H1 (cell line): ENCODE results near the gene CD96. TPM values are rescaled to one million over a fixed set of nuclear protein-coding genes. Genes with fewer than 3 reads are reported as not detected.
"Not testable (repeated sequence)": the region's sequence is repeated elsewhere in the genome, so short reads cannot be mapped to it uniquely, and the experiment has no call there.

Experiments used
- CTCF ChIA-PET: fragments of 300-600 bp; sonication (Branson Sonifier 250); formaldehyde crosslinking; loops from one replicate; lab custom pipeline; 2021; ENCODE audit not compliant: partially characterized antibody; lab: Charles Lee
- POLR2A ChIA-PET: fragments of 300-600 bp; sonication (Branson Sonifier 250); formaldehyde crosslinking; loops from one replicate; lab custom pipeline; 2021; ENCODE audit warnings: inconsistent platforms; ENCODE audit not compliant: partially characterized antibody; lab: Charles Lee
- DNase-seq, 2 experiments: peaks; one replicate each; pipeline versions ENCODE4 v3.0.0 to v3.0.0-alpha.2; 2010 to 2022; ENCODE audit warnings: low spot score in 2 of 2, low read depth in 1 of 2, mixed read lengths in 1 of 2
- FAIRE-seq: peaks from 2 replicates; lab custom pipeline; 2011; peaks lifted over from hg19 to GRCh38; lab: Jason Lieb, UNC
- H2AFZ ChIP-seq: 2 replicates; pipeline ENCODE4 v1.8.1; 2012; ENCODE audit warnings: low read length, inconsistent platforms
- H2AK5ac ChIP-seq: 2 replicates; pipeline ENCODE4 v1.6.1; 2013; ENCODE audit warnings: low read depth, low read length
- H2BK120ac ChIP-seq: replicated peaks from 2 replicates; pipeline ENCODE3; 2013; ENCODE audit warnings: low read depth, low read length, inconsistent platforms
- H2BK12ac ChIP-seq: 2 replicates; pipeline ENCODE4 v1.6.1; 2013; ENCODE audit warnings: low read depth, low read length
- H2BK15ac ChIP-seq: 2 replicates; pipeline ENCODE4 v1.6.1; 2013; ENCODE audit warnings: low read length
- H2BK20ac ChIP-seq: 2 replicates; pipeline ENCODE4 v1.6.1; 2013; ENCODE audit warnings: low read length
- H2BK5ac ChIP-seq: 2 replicates; pipeline ENCODE4 v1.6.1; 2013; ENCODE audit warnings: low read depth, low read length
- H3K14ac ChIP-seq: 2 replicates; pipeline ENCODE4 v1.6.1; 2013; ENCODE audit warnings: inconsistent platforms; ENCODE audit not compliant: insufficient read length
- H3K18ac ChIP-seq: 2 replicates; pipeline ENCODE4 v1.6.1; 2013; ENCODE audit warnings: low read length; ENCODE audit errors: extremely low read depth
- H3K23ac ChIP-seq: 2 replicates; pipeline ENCODE4 v1.6.1; 2013; ENCODE audit warnings: inconsistent platforms; ENCODE audit not compliant: insufficient read length
- H3K23me2 ChIP-seq: 2 replicates; pipeline ENCODE4 v1.6.1; 2013; ENCODE audit warnings: low read depth, low read length
- H3K27ac ChIP-seq: 2 replicates; pipeline ENCODE4 v1.6.1; 2011; ENCODE audit warnings: low read depth, low read length, inconsistent platforms
- H3K27me3 ChIP-seq, 4 experiments: replicated peaks in 1 of 4; 1 replicate in 1 of 4; 2 replicates in 3 of 4; pipeline versions ENCODE4 v1.6.1 to v1.8.1; 2011 to 2013; ENCODE audit warnings: low read length in 3 of 4, mild to moderate bottlenecking in 3 of 4, inconsistent platforms in 2 of 4, mixed read lengths in 2 of 4, moderate library complexity in 1 of 4; ENCODE audit not compliant: control insufficient read depth in 3 of 4, insufficient read depth in 3 of 4; ENCODE audit errors: extremely low read depth in 1 of 4
- H3K36me3 ChIP-seq, 4 experiments: 2 replicates each; pipeline versions ENCODE4 v1.6.1 to v1.8.1; 2011 to 2013; ENCODE audit warnings: mild to moderate bottlenecking in 4 of 4, low read length in 3 of 4, moderate library complexity in 2 of 4, control low read depth in 1 of 4, inconsistent platforms in 1 of 4; ENCODE audit not compliant: insufficient read depth in 4 of 4, control insufficient read depth in 2 of 4
- H3K4ac ChIP-seq: replicated peaks from 2 replicates; pipeline ENCODE3; 2013; ENCODE audit warnings: low read length, low read depth, mixed read lengths, inconsistent platforms; ENCODE audit not compliant: insufficient read length
- H3K4me1 ChIP-seq, 4 experiments: replicated peaks in 1 of 4; 1 replicate in 1 of 4; 2 replicates in 3 of 4; pipeline versions ENCODE4 v1.6.1 to v1.8.1; 2011 to 2013; ENCODE audit warnings: low read length in 3 of 4, inconsistent platforms in 2 of 4, mixed read lengths in 1 of 4; ENCODE audit not compliant: insufficient read depth in 4 of 4, control insufficient read depth in 3 of 4
- H3K4me2 ChIP-seq, 2 experiments: 2 replicates each; pipeline versions ENCODE4 v1.6.1 to v1.8.1; 2011 to 2013; ENCODE audit warnings: low read depth in 2 of 2, low read length in 2 of 2, control low read depth in 1 of 2, inconsistent platforms in 1 of 2, mild to moderate bottlenecking in 1 of 2; ENCODE audit not compliant: insufficient read depth in 1 of 2
- H3K4me3 ChIP-seq, 4 experiments: fragments of 200-600, 300-600 bp in 1 of 4; sonication (generic), shearing (Covaris generic), sonication (Bioruptor Twin) in 1 of 4; 2 replicates each; pipeline versions ENCODE4 v1.5.1 to v1.8.1; 2011 to 2016; ENCODE audit warnings: low read length in 4 of 4, low read depth in 3 of 4, control low read depth in 2 of 4, inconsistent platforms in 2 of 4, mild to moderate bottlenecking in 2 of 4, mixed read lengths in 1 of 4, moderate library complexity in 1 of 4; ENCODE audit not compliant: insufficient read depth in 2 of 4; ENCODE audit errors: extremely low read depth in 1 of 4
- H3K56ac ChIP-seq: replicated peaks from 2 replicates; pipeline ENCODE3; 2013; ENCODE audit warnings: low read depth, mild to moderate bottlenecking, mixed read lengths, low read length, inconsistent platforms; ENCODE audit not compliant: insufficient read length
- H3K79me1 ChIP-seq: 2 replicates; pipeline ENCODE4 v1.6.1; 2013; ENCODE audit warnings: low read depth, low read length, control low read depth
- H3K79me2 ChIP-seq, 2 experiments: 2 replicates each; pipeline versions ENCODE4 v1.6.1 to v1.8.1; 2012 to 2013; ENCODE audit warnings: low read length in 2 of 2, mild to moderate bottlenecking in 2 of 2, inconsistent platforms in 1 of 2; ENCODE audit not compliant: insufficient read depth in 2 of 2, control insufficient read depth in 1 of 2
- H3K9ac ChIP-seq, 4 experiments: replicated peaks in 1 of 4; 1 replicate in 1 of 4; 2 replicates in 3 of 4; pipeline versions ENCODE4 v1.6.1 to v1.8.1; 2011 to 2013; ENCODE audit warnings: low read depth in 3 of 4, low read length in 3 of 4, control low read depth in 2 of 4, mild to moderate bottlenecking in 2 of 4, moderate library complexity in 2 of 4, inconsistent platforms in 1 of 4; ENCODE audit errors: extremely low read depth in 1 of 4
- H3K9me3 ChIP-seq, 2 experiments: 2 replicates each; pipeline versions ENCODE4 v1.6.1 to v1.8.1; 2012 to 2013; ENCODE audit warnings: mild to moderate bottlenecking in 2 of 2, moderate library complexity in 2 of 2, control low read depth in 1 of 2, inconsistent platforms in 1 of 2, low read depth in 1 of 2, low read length in 1 of 2, mixed read lengths in 1 of 2; ENCODE audit not compliant: insufficient read depth in 2 of 2
- H4K20me1 ChIP-seq, 2 experiments: replicated peaks in 1 of 2; 2 replicates each; pipeline versions ENCODE3 to v1.8.1; 2011 to 2013; ENCODE audit warnings: inconsistent platforms in 2 of 2, low read length in 2 of 2, mild to moderate bottlenecking in 1 of 2; ENCODE audit not compliant: insufficient read depth in 2 of 2, control insufficient read depth in 1 of 2
- H4K5ac ChIP-seq: 2 replicates; pipeline ENCODE4 v1.6.1; 2013; ENCODE audit warnings: low read length, low read depth, mixed read lengths, inconsistent platforms; ENCODE audit not compliant: insufficient read length
- H4K8ac ChIP-seq: 2 replicates; pipeline ENCODE4 v1.8.0; 2013; ENCODE audit warnings: mild to moderate bottlenecking, moderate library complexity, low read length, inconsistent platforms; ENCODE audit not compliant: insufficient read depth; ENCODE audit errors: extremely low read depth
- H4K91ac ChIP-seq: replicated peaks from 2 replicates; pipeline ENCODE3; 2013; ENCODE audit warnings: low read length, mixed read lengths, inconsistent platforms; ENCODE audit not compliant: insufficient read length
- WGBS, 2 experiments: shearing (Covaris generic) in 1 of 2; methylation state at CpG; one replicate each; pipeline versions ENCODE4 v1.1.6 to v1.1.7; 2013 to 2015; ENCODE audit warnings: low lambda C conversion rate in 2 of 2, mixed read lengths in 2 of 2, inconsistent platforms in 1 of 2, low coverage in 1 of 2, missing lambda C conversion rate in 1 of 2; ENCODE audit not compliant: insufficient replicate concordance in 2 of 2, insufficient coverage in 1 of 2, insufficient read length in 1 of 2; ENCODE audit errors: extremely low coverage in 1 of 2, missing lambda C conversion rate in 1 of 2; 5-methylcytosine and 5-hydroxymethylcytosine counted together
- polyA plus RNA-seq, 7 experiments: library from polyadenylated mRNA; depleted of rRNA in 3 of 7; stranded (reverse) in 5 of 7; unstranded in 2 of 7; fragments of >200 nt in 5 of 7; fragments of 200-250 nt in 2 of 7; gene quantifications; 1 replicate in 5 of 7; 2 replicates in 1 of 7; 4 replicates in 1 of 7; pipeline versions ENCODE4 v1.2.1 to v1.2.3, GENCODE V29; 2011 to 2013; ENCODE audit warnings: missing spikeins in 2 of 7, mixed read lengths in 2 of 7
- total RNA-seq: library from RNA; stranded (reverse); fragmentation: NEBNext Ultra II Directional; extraction: Animal tissue kit (Norgen Biotek cat#: 25700); gene quantifications from 2 replicates; pipeline ENCODE4 v1.2.1, GENCODE V29; 2021

CD96 gene
- total and polyA plus RNA-seq, 2 of the 8 experiments (the other 6 are each of a cell fraction or from before 2014, with no cell fraction given): not detected

GRCh38 chr3:111629018-111629417 is 87.0 kb downstream of the CD96 start:
- H4K20me1 ChIP-seq, H4K5ac ChIP-seq, H3K27me3 ChIP-seq, FAIRE-seq, H2BK20ac ChIP-seq, H2BK15ac ChIP-seq, H4K8ac ChIP-seq, H2AK5ac ChIP-seq, H2BK5ac ChIP-seq, DNase-seq, H3K56ac ChIP-seq, H3K4me3 ChIP-seq, H3K4me2 ChIP-seq, H3K4ac ChIP-seq, H3K79me2 ChIP-seq, H3K9ac ChIP-seq, H3K23me2 ChIP-seq, H2AFZ ChIP-seq, POLR2A ChIA-PET, H3K4me1 ChIP-seq, H4K91ac ChIP-seq, H3K36me3 ChIP-seq, H2BK120ac ChIP-seq, H3K9me3 ChIP-seq, H3K23ac ChIP-seq, H2BK12ac ChIP-seq, H3K79me1 ChIP-seq, H3K27ac ChIP-seq, H3K18ac ChIP-seq, H3K14ac ChIP-seq: not testable (repeated sequence)
- CTCF ChIA-PET: interaction anchor here (1.1 kb wide), 1 partner anchor 88 kb away, joined by 4 read pairs; no protein-coding TSS in a partner anchor
- WGBS, 2 experiments: 94% methylated on average over 1 of the region's 1 CpG; no CpG with 5 or more reads in 1 of the 2 experiments

- H3K9me3 ChIP-seq, H3K23me2 ChIP-seq, H2BK20ac ChIP-seq, H2AK5ac ChIP-seq, CTCF ChIA-PET, H4K20me1 ChIP-seq, DNase-seq, H3K56ac ChIP-seq, H3K36me3 ChIP-seq, H2AFZ ChIP-seq, H4K8ac ChIP-seq, H2BK5ac ChIP-seq, H3K4me3 ChIP-seq, H3K79me1 ChIP-seq, H3K79me2 ChIP-seq, H2BK15ac ChIP-seq, H4K91ac ChIP-seq, FAIRE-seq, H3K18ac ChIP-seq, H2BK120ac ChIP-seq, H3K23ac ChIP-seq, POLR2A ChIA-PET, H3K27ac ChIP-seq, H3K14ac ChIP-seq, H3K4ac ChIP-seq, H4K5ac ChIP-seq, H3K4me1 ChIP-seq, H3K27me3 ChIP-seq, H3K4me2 ChIP-seq, H2BK12ac ChIP-seq, H3K9ac ChIP-seq: not testable (repeated sequence)
Measured at GRCh38 chr3:111630638-111631037, 88.6 kb downstream of the CD96 start.
